HEK293T (cell line): Measurements from ENCODE around the gene HMGB3.

ENCODE experiments used
- ARNT ChIP-seq: fragments of 450-650 bp; IDR thresholded peaks from 2 replicates; pipeline ENCODE4 v1.6.1; 2017; ENCODE audit warnings: mild to moderate bottlenecking
- BHLHE40 ChIP-seq: fragments of 450-650 bp; IDR thresholded peaks from 2 replicates; pipeline ENCODE4 v1.6.1; 2016; ENCODE audit warnings: mild to moderate bottlenecking, moderate library complexity, borderline replicate concordance
- CTBP1 ChIP-seq: fragments of 450-650 bp; IDR thresholded peaks from 2 replicates; pipeline ENCODE4 v1.6.1; 2016; ENCODE audit warnings: borderline replicate concordance
- ELF4 ChIP-seq: fragments of 450-650 bp; IDR thresholded peaks from 2 replicates; pipeline ENCODE4 v1.6.1; 2017; ENCODE audit warnings: antibody characterized with exemption
- FOXK2 ChIP-seq: fragments of 450-650 bp; IDR thresholded peaks from 2 replicates; pipeline ENCODE4 v1.6.1; 2016; ENCODE audit warnings: mild to moderate bottlenecking
- HDGF ChIP-seq: fragments of 450-650 bp; IDR thresholded peaks from 2 replicates; pipeline ENCODE4 v1.6.1; 2017; ENCODE audit warnings: antibody characterized with exemption, borderline replicate concordance
- L3MBTL2 ChIP-seq: fragments of 450-650 bp; conservative IDR thresholded peaks from 2 replicates; pipeline ENCODE4 v1.6.1; 2016; ENCODE audit warnings: mild to moderate bottlenecking
- NFRKB ChIP-seq: fragments of 450-650 bp; IDR thresholded peaks from 2 replicates; pipeline ENCODE4 v1.6.1; 2016; ENCODE audit warnings: mild to moderate bottlenecking, moderate library complexity
- PKNOX1 ChIP-seq: fragments of 450-650 bp; IDR thresholded peaks from 2 replicates; pipeline ENCODE4 v1.6.1; 2016
- SUZ12 ChIP-seq: fragments of 450-650 bp; IDR thresholded peaks from 2 replicates; pipeline ENCODE4 v1.6.1; 2016; ENCODE audit warnings: mild to moderate bottlenecking
- TARDBP ChIP-seq: fragments of 450-650 bp; IDR thresholded peaks from 2 replicates; pipeline ENCODE4 v1.6.1; 2016
- ZNF384 ChIP-seq: fragments of 450-650 bp; IDR thresholded peaks from 2 replicates; pipeline ENCODE4 v1.6.1; 2016

DNA sequence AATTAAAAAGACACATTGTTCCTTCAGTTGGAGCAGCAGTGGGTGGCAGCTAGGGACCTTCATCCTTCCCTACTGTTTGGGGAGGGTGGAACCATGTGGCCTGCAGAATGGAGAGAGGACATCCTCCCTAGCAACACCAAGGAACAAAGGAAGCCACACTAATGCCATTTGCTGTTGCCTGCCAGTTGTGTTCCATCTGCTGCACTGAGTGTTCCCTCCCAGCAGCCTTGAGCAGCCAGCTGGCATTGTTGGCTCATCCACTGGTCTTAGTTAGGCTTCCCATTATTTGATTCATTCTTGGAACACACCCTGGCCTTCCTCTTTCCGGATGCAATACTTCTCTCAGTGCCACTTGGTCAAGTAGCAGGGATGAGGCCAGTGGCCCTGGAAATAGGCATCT, 25.0 kb upstream of the HMGB3 start:
- TF ChIP-seq FOXK2 (no peak), NFRKB (no peak), ARNT (no peak), HDGF (no peak), SUZ12 (no peak), ELF4 (no peak), PKNOX1 (no peak), BHLHE40 (no peak), CTBP1 (no peak), L3MBTL2 (no peak), ZNF384 (no peak), TARDBP (no peak)
